SJCRH30 (cell line): ENCODE results near the gene C1orf185. TPM values are rescaled to one million over a fixed set of nuclear protein-coding genes. Genes with fewer than 3 reads are reported as not detected.

ENCODE experiments used
- total RNA-seq: library from RNA; depleted of rRNA; stranded (reverse); fragments of >200 nt; shearing (Covaris generic); gene quantifications from 2 replicates; pipeline ENCODE4 v1.2.3, GENCODE V29; 2014; rRNA removed

The C1orf185 gene
- total RNA-seq, 1 experiment from 2014 or later, result not detected

Other genes with a start within 250 kb of the C1orf185 start
- gene FAF1, start 142.0 kb upstream of the C1orf185 start, total RNA-seq, result 124 and 126 TPM in 2 replicates
- gene CDKN2C, start 132.0 kb upstream of the C1orf185 start, total RNA-seq, result 66.6 and 71.1 TPM in 2 replicates
- 145 and 160 TPM in 2 replicates for gene RNF11, start 134.0 kb downstream of the C1orf185 start, total RNA-seq
- gene TTC39A, start 228.3 kb downstream of the C1orf185 start, total RNA-seq, result 0.14 and 0.73 TPM in 2 replicates